ENCODE results near the gene ATXN7L3. TPM values are rescaled to one million over a fixed set of nuclear protein-coding genes. Genes with fewer than 3 reads are reported as not detected.

Gene ATXN7L3
- total and polyA plus RNA-seq, 9 of the 15 experiments (the other 6 are each of a cell fraction or from before 2014, with no cell fraction given) = 0.62 to 66.1 (median 33.2) TPM

DNA sequence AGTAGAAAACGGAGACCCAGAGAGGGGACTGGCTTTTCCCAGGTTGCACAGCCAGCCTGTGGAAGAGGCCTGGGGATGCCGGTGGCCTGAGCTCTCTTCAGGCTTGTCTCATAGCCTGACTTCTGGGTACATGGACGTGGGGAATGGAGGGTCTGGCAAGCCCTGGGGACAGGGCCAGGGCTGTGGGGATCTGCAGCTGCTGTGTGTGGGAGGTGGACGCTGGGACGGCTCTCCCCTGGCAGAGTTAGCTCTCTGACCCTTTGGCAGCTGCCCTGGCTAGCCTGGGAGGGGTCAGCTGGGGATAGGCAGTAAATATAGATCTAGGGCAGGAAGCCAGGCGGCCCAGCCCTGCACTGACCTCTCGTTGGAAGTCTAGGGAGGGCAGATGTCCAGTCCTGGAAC, 47.8 kb upstream of the ATXN7L3 start:
- TF ChIP-seq NFIC (IDR thresholded peaks at IDR 0.05) = 0 out of 2 replicates have a peak, but pooled peaks have one; percentile 9
- TF ChIP-seq ZFP36 (IDR thresholded peaks at IDR 0.05; ENCODE audit: low read depth, low read length, partially characterized antibody) = peak; percentile 37
- TF ChIP-seq RAD51 (IDR thresholded peaks at IDR 0.05; ENCODE audit: borderline replicate concordance, low read depth) = no peak
- 0 out of 2 replicates have a peak, but pooled peaks have one; percentile 12 for TF ChIP-seq NCOR1 (IDR thresholded peaks at IDR 0.05)
- TF ChIP-seq RFX5 (IDR thresholded peaks at IDR 0.05; ENCODE audit: low read depth, low read length) = no peak
- peaks cover 25 to 38% of the 10 kb centered on the region in 2 experiments; a peak in 4 of 5 replicates for H3K4me1 ChIP-seq (replicated peaks in 1 of 2; ENCODE audit: control insufficient read depth in 2 of 2, insufficient read depth in 2 of 2, low read length in 2 of 2)
- H3K27me3 ChIP-seq (ENCODE audit: control insufficient read depth in 2 of 2, insufficient read depth in 2 of 2, low read length in 2 of 2) = peaks cover 0 to 2% of the 10 kb centered on the region in 2 experiments; a peak in 1 of 5 replicates
- FAIRE-seq (no peak), ATAC-seq (no peak; the same call in 1 of the 3 replicates), DNase-seq (ENCODE audit: extremely low read depth in 1 of 4, low spot score in 3 of 4) (no peak)
- in situ Hi-C loops (cut with MboI) (no loop called here), intact Hi-C loops (cut with micrococcal nuclease) (loop anchor here (2.0 kb wide), 1 partner anchor 27 kb away; no protein-coding TSS in a partner anchor)
- no peaks in the 10 kb centered on the region for H3K79me2 ChIP-seq (ENCODE audit: control insufficient read depth, insufficient read depth, low read length)
- BruUV-seq (replicated peaks) = no TSS peak
- H2AFZ ChIP-seq (ENCODE audit: low read depth, low read length) = no peak overlapping the region
- H3K36me3 ChIP-seq (ENCODE audit: control insufficient read depth, insufficient read depth, low read length) = no peaks in the 10 kb centered on the region
- ChIA-PET POLR2A (interaction anchor here (0.6 to 2.7 kb wide), 4 partner anchors 12 to 289 kb away, joined by 3 to 8 read pairs (median 4); no protein-coding TSS in a partner anchor), CTCF (ENCODE audit: low intra/inter-chr PET ratio) (no interaction called here)
- H3K9me3 ChIP-seq (replicated peaks; ENCODE audit: control insufficient read depth, insufficient read depth, low read depth, low read length) = no peaks in the 10 kb centered on the region
- no peak overlapping the region for H3K4me2 ChIP-seq (ENCODE audit: insufficient read depth, low read length)
- H4K20me1 ChIP-seq (replicated peaks; ENCODE audit: control insufficient read depth, insufficient read depth, low read length) = peaks cover 4% of the 10 kb centered on the region; the same call in 1 of the 2 replicates
- no peaks in the 10 kb centered on the region for H3K9me1 ChIP-seq (ENCODE audit: control insufficient read depth, insufficient read depth, low read length)
- H3K4me3 ChIP-seq = no peak overlapping the region
- WGBS (ENCODE audit: insufficient coverage, low coverage, missing lambda C conversion rate) = 27% methylated on average over 7 of the region's 7 CpGs
- H3K27ac ChIP-seq (ENCODE audit: extremely low read depth, low read depth, low read length) = no peak overlapping the region
- peak overlapping the region in 1 of 2 experiments; percentile 53; a peak in 2 of 4 replicates for H3K9ac ChIP-seq (ENCODE audit: insufficient read depth in 1 of 2, low read depth in 2 of 2, low read length in 2 of 2)

DNA sequence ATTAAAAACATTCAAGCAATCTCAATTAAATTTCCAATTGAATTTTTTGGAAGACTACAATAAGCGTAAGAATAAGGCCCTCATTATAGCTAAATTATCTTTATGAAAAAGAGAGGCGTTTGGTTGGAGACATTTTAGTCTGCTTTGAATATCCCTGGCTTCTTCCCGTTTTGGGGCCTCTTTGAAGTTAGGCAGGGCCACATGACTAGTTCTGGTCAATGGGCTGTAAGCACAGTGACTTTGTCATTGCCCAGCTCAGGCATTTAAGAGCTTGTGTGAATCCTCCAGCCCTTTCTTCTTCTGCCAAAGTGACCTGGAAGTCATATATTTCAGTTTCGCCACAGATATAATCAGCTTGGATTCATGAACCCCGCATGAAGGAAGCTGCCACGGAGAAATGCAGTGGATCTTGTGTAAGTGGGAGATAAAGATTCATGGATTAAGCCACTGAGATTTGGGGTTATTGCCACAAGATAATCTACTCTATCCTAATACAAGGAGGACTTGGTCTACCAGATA, 41.5 kb upstream of the ATXN7L3 start:
- peak; percentile 59 for FAIRE-seq
- in situ Hi-C loops (cut with MboI) = no loop called here
- Histone ChIP-seq H3K79me2 (ENCODE audit: control insufficient read depth, insufficient read depth, low read length) (no peaks in the 10 kb centered on the region), H3K9me1 (ENCODE audit: control insufficient read depth, insufficient read depth, low read length) (no peaks in the 10 kb centered on the region), H3K4me2 (ENCODE audit: insufficient read depth, low read length) (no peak overlapping the region), H4K20me1 (replicated peaks; ENCODE audit: control insufficient read depth, insufficient read depth, low read length) (no peaks in the 10 kb centered on the region), H2AFZ (ENCODE audit: low read depth, low read length) (no peak overlapping the region), H3K27me3 (ENCODE audit: control insufficient read depth in 2 of 2, insufficient read depth in 2 of 2, low read length in 2 of 2) (no peaks in the 10 kb centered on the region), H3K9ac (ENCODE audit: insufficient read depth in 1 of 2, low read depth in 2 of 2, low read length in 2 of 2) (no peak overlapping the region), H3K4me3 (no peak overlapping the region), H3K4me1 (replicated peaks in 1 of 2; ENCODE audit: control insufficient read depth in 2 of 2, insufficient read depth in 2 of 2, low read length in 2 of 2) (peaks cover 16% of the 10 kb centered on the region in 2 experiments; a peak in 4 of 5 replicates), H3K27ac (ENCODE audit: extremely low read depth, low read depth, low read length) (no peak overlapping the region), H3K9me3 (replicated peaks; ENCODE audit: control insufficient read depth, insufficient read depth, low read depth, low read length) (no peaks in the 10 kb centered on the region), H3K36me3 (ENCODE audit: control insufficient read depth, insufficient read depth, low read length) (no peaks in the 10 kb centered on the region)
- intact Hi-C loops (cut with micrococcal nuclease) = no loop called here
- DNase-seq (ENCODE audit: extremely low read depth in 1 of 4, low spot score in 3 of 4) = peak in 1 of 4 experiments; percentile 47
- 11% methylated on average over 6 of the region's 6 CpGs for WGBS (ENCODE audit: insufficient coverage, low coverage, missing lambda C conversion rate)
- ATAC-seq = peak; percentile 66
- ChIA-PET CTCF (ENCODE audit: low intra/inter-chr PET ratio) (no interaction called here), POLR2A (interaction anchor here (1.5 to 1.6 kb wide), 2 partner anchors 10 to 13 kb away, joined by 4 to 7 read pairs; no protein-coding TSS in a partner anchor)
- no TSS peak for BruUV-seq (replicated peaks)
- TF ChIP-seq ZNF785 (CRISPR knock-in tag; IDR thresholded peaks at IDR 0.05) (no peak), GABPA (tag; conservative IDR thresholded peaks at IDR 0.05; ENCODE audit: low read depth) (0 out of 2 replicates have a peak, but pooled peaks have one; percentile 25), NR2C2 (CRISPR knock-in tag; IDR thresholded peaks at IDR 0.05) (no peak), NR2C2 (tag; IDR thresholded peaks at IDR 0.05) (peak; percentile 57; the same call in 1 of the 2 replicates), EWSR1 (IDR thresholded peaks at IDR 0.05; ENCODE audit: borderline replicate concordance, low read depth, partially characterized antibody) (no peak), ZNF316 (IDR thresholded peaks at IDR 0.05) (no peak), RAD51 (IDR thresholded peaks at IDR 0.05; ENCODE audit: borderline replicate concordance, low read depth) (peak; percentile 49; the same call in 1 of the 2 replicates)
- TF ChIP-seq, protein P1, sequence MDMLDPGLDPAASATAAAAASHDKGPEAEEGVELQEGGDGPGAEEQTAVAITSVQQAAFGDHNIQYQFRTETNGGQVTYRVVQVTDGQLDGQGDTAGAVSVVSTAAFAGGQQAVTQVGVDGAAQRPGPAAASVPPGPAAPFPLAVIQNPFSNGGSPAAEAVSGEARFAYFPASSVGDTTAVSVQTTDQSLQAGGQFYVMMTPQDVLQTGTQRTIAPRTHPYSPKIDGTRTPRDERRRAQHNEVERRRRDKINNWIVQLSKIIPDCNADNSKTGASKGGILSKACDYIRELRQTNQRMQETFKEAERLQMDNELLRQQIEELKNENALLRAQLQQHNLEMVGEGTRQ (CRISPR knock-in tag; IDR thresholded peaks at IDR 0.05) = peak; percentile 59
- TF ChIP-seq, protein P2, sequence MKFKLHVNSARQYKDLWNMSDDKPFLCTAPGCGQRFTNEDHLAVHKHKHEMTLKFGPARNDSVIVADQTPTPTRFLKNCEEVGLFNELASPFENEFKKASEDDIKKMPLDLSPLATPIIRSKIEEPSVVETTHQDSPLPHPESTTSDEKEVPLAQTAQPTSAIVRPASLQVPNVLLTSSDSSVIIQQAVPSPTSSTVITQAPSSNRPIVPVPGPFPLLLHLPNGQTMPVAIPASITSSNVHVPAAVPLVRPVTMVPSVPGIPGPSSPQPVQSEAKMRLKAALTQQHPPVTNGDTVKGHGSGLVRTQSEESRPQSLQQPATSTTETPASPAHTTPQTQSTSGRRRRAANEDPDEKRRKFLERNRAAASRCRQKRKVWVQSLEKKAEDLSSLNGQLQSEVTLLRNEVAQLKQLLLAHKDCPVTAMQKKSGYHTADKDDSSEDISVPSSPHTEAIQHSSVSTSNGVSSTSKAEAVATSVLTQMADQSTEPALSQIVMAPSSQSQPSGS (CRISPR knock-in tag; IDR thresholded peaks at IDR 0.05) = no peak

Data from K562 (cell line).